NCI-H1436 (cell line): Measurements from ENCODE around the gene CEP295NL.
"Not testable (repeated sequence)": the region's sequence is repeated elsewhere in the genome, so short reads cannot be mapped to it uniquely, and the experiment has no call there.

Source experiments
- DNase-seq: peaks from one replicate; lab custom pipeline; 2025; lab: John Stamatoyannopoulos, UW

Gene CEP295NL

GRCh38 chr17:78905116-78905515 lies 2.1 kb upstream of the CEP295NL start:
- no peak for DNase-seq

- DNase-seq = no peak
Observed at GRCh38 chr17:78904371-78904770, 1.4 kb upstream of the CEP295NL start.

GRCh38 chr17:78902231-78902630 lies 770 bp downstream of the CEP295NL start:
- DNase-seq = not testable (repeated sequence)

- DNase-seq = no peak
Observed at GRCh38 chr17:78901806-78902205, 1.2 kb downstream of the CEP295NL start.

- no peak for DNase-seq
Observed at GRCh38 chr17:78900816-78901215, 2.2 kb downstream of the CEP295NL start.

- DNase-seq = no peak
Observed at GRCh38 chr17:78899361-78900260, 3.4 kb downstream of the CEP295NL start.

- no peak for DNase-seq
Observed at GRCh38 chr17:78898947-78899346, 4.1 kb downstream of the CEP295NL start.

GRCh38 chr17:78898075-78898836 lies 4.7 kb downstream of the CEP295NL start:
- no peak for DNase-seq

GRCh38 chr17:78897664-78898047 lies 5.3 kb downstream of the CEP295NL start:
- DNase-seq = no peak

GRCh38 chr17:78896834-78897663 lies 6.0 kb downstream of the CEP295NL start:
- no peak for DNase-seq

GRCh38 chr17:78896091-78896833 lies 6.7 kb downstream of the CEP295NL start:
- DNase-seq = no peak

GRCh38 chr17:78895322-78895721 lies 7.7 kb downstream of the CEP295NL start:
- DNase-seq = no peak

GRCh38 chr17:78893684-78894083 lies 9.3 kb downstream of the CEP295NL start:
- no peak for DNase-seq

GRCh38 chr17:78892936-78893379 lies 10.0 kb downstream of the CEP295NL start:
- DNase-seq = no peak

GRCh38 chr17:78892520-78892919 lies 10.5 kb downstream of the CEP295NL start:
- no peak for DNase-seq

GRCh38 chr17:78892062-78892456 lies 10.9 kb downstream of the CEP295NL start:
- DNase-seq = no peak

GRCh38 chr17:78891406-78892061 lies 11.5 kb downstream of the CEP295NL start:
- DNase-seq = no peak

GRCh38 chr17:78890498-78890897 lies 12.5 kb downstream of the CEP295NL start:
- DNase-seq = no peak

GRCh38 chr17:78890096-78890495 lies 12.9 kb downstream of the CEP295NL start:
- DNase-seq = not testable (repeated sequence)

GRCh38 chr17:78889531-78889930 lies 13.5 kb downstream of the CEP295NL start:
- no peak for DNase-seq
